ENCODE measurements around the gene ERCC4. TPM values are rescaled to one million over a fixed set of nuclear protein-coding genes. Genes with fewer than 3 reads are reported as not detected.

Gene ERCC4
- total RNA-seq, 2 experiments from 2014 or later, result 11.0 to 14.1 TPM

DNA sequence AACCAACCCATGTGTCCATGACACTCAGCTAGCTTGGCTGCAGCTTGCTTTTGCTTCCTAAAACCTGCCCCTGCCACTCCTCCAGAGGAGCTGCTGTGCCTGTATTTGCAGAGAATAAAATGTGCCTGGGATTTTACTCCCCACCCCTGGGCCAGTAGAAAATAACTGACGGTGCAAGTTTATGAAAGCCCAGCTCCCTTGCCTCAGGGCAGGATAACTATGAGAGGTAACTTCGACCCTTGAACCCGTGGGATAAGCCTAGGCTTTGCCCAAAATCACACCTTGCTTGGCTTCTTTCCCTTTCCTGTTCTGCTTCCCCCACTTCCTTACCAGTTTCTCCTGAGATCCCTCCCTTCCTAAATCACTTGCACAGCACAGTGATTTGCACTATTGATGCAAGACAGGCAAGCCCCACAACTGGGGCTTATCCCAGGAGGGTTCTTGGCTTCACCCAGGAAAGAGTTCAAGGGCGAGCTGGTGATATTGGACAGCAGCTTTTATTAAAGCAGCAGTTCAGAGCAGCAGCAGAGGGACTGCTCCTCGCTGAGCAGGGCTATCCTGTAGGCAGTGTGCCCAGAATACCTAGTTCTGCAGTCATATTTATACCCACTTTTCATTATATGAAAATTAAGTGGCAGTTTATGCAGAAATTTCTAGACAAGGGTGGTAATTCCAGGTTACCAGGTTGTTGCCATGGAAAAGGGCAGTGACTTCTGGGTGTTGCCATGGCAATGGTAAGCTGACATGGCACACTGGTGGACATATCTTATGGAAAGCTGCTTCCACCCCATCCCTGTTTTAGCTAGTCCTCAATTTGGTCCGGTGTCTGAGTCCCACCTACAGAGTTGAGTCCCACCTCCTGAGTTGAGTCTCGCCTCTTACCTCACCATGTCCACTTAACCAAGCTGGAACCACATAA lies 6.3 kb upstream of the ERCC4 start:
- CTCF ChIA-PET, result interaction anchor here (1.4 kb wide), 1 partner anchor 10 kb away, joined by 4 read pairs; no protein-coding TSS in a partner anchor

GRCh38 chr16:13915033-13915635 lies 4.8 kb upstream of the ERCC4 start:
- CTCF ChIA-PET, result no interaction called here
- Mint-ChIP-seq H3K4me1 (ENCODE audit: low read depth) (peaks cover 5% of the 10 kb centered on the region), H3K27me3 (no peaks in the 10 kb centered on the region), H3K9me3 (peaks cover 4% of the 10 kb centered on the region), H3K27ac (no peak overlapping the region), H3K4me3 (no peak overlapping the region), H3K36me3 (no peaks in the 10 kb centered on the region)
- no peak for DNase-seq
- POLR2A ChIA-PET, result no interaction called here
- intact Hi-C loops (cut with micrococcal nuclease), result no loop called here

More for the DNA sequence above, 6.3 kb upstream of the ERCC4 start:
- H3K36me3 Mint-ChIP-seq, result no peaks in the 10 kb centered on the region
- H3K4me3 Mint-ChIP-seq, result no peak overlapping the region
- no peaks in the 10 kb centered on the region for H3K4me1 Mint-ChIP-seq (ENCODE audit: low read depth)
- peaks cover 4% of the 10 kb centered on the region for H3K9me3 Mint-ChIP-seq
- peaks cover 3% of the 10 kb centered on the region for H3K27me3 Mint-ChIP-seq
- DNase-seq, result no peak
- H3K27ac Mint-ChIP-seq, result no peak overlapping the region
- intact Hi-C loops (cut with micrococcal nuclease), result no loop called here
- POLR2A ChIA-PET, result interaction anchor here (0.6 kb wide), 1 partner anchor 747 kb away, joined by 5 read pairs; no protein-coding TSS in a partner anchor

GRCh38 chr16:13919330-13919682 lies 648 bp upstream of the ERCC4 start:
- Mint-ChIP-seq H3K4me1 (ENCODE audit: low read depth) (peaks cover 21% of the 10 kb centered on the region), H3K36me3 (peaks cover 4% of the 10 kb centered on the region), H3K4me3 (peak overlapping the region; percentile 92), H3K9me3 (no peaks in the 10 kb centered on the region), H3K27ac (peak overlapping the region; percentile 53), H3K27me3 (no peaks in the 10 kb centered on the region)
- DNase-seq, result no peak
- ChIA-PET POLR2A (interaction anchor here (1.4 kb wide), 1 partner anchor 367 kb away, joined by 3 read pairs; no protein-coding TSS in a partner anchor), CTCF (interaction anchor here (0.6 to 2.6 kb wide), 44 partner anchors 8 to 1824 kb away, joined by 3 to 26 read pairs (median 4); partner anchors contain the start of gene MRTFB)
- intact Hi-C loops (cut with micrococcal nuclease), result loop anchor here (1.0 to 2.0 kb wide), 2 partner anchors 53 to 151 kb away; partner anchors contain the start of gene MRTFB

GRCh38 chr16:13920510-13920818 lies 510 bp downstream of the ERCC4 start:
- H3K4me1 Mint-ChIP-seq (ENCODE audit: low read depth), result peaks cover 21% of the 10 kb centered on the region
- POLR2A ChIA-PET, result interaction anchor here (1.4 kb wide), 1 partner anchor 366 kb away, joined by 3 read pairs; no protein-coding TSS in a partner anchor

DNA sequence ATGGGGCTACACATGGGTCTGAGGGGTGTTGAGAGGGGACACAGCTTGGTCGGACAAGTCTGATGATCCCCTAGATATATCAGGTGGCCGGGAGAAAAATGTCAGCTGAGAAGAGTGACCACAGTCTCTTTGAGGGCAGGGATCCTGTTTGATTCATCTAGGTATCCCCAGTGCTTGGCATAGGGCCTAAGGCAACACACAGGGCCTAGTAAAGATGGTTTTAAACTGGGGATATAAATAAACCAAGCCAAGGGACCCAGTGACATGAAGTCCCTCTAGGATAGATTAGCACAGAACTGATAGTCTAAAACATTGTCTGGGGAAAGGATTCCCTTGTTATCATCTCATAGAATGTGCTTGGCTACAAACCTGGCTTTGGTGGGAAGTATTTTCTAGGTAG lies 1.4 kb downstream of the ERCC4 start:
- ChIA-PET CTCF (interaction anchor here (2.2 to 3.9 kb wide), 2 partner anchors 329 to 606 kb away, joined by 10 to 24 read pairs; no protein-coding TSS in a partner anchor), POLR2A (no interaction called here)
- Mint-ChIP-seq H3K27ac (peak overlapping the region; percentile 10), H3K36me3 (peaks cover 11% of the 10 kb centered on the region), H3K27me3 (no peaks in the 10 kb centered on the region), H3K4me1 (ENCODE audit: low read depth) (peaks cover 21% of the 10 kb centered on the region), H3K9me3 (no peaks in the 10 kb centered on the region), H3K4me3 (peak overlapping the region; percentile 92)
- DNase-seq, result no peak
- intact Hi-C loops (cut with micrococcal nuclease), result loop anchor here (2.0 to 5.0 kb wide), 2 partner anchors 35 to 326 kb away; no protein-coding TSS in a partner anchor

More at GRCh38 chr16:13920510-13920818, 510 bp downstream of the ERCC4 start:
- Mint-ChIP-seq H3K27ac (peak overlapping the region; percentile 53), H3K36me3 (peaks cover 4% of the 10 kb centered on the region), H3K9me3 (no peaks in the 10 kb centered on the region), H3K4me3 (peak overlapping the region; percentile 92), H3K27me3 (no peaks in the 10 kb centered on the region)
- no peak for DNase-seq
- CTCF ChIA-PET, result interaction anchor here (0.6 to 2.6 kb wide), 29 partner anchors 8 to 608 kb away, joined by 3 to 26 read pairs (median 4); partner anchors contain the start of gene MRTFB
- intact Hi-C loops (cut with micrococcal nuclease), result loop anchor here (1.0 to 5.0 kb wide), 4 partner anchors 36 to 712 kb away; partner anchors contain the start of gene BFAR

GRCh38 chr16:13923703-13924298 lies 3.8 kb downstream of the ERCC4 start:
- Mint-ChIP-seq H3K4me1 (ENCODE audit: low read depth) (peaks cover 21% of the 10 kb centered on the region), H3K27me3 (no peaks in the 10 kb centered on the region), H3K27ac (no peak overlapping the region), H3K9me3 (no peaks in the 10 kb centered on the region), H3K4me3 (no peak overlapping the region), H3K36me3 (peaks cover 17% of the 10 kb centered on the region)
- no peak for DNase-seq
- ChIA-PET CTCF (interaction anchor here (0.6 to 3.9 kb wide), 36 partner anchors 10 to 706 kb away, joined by 3 to 37 read pairs (median 4); partner anchors contain the start of gene PARN), POLR2A (no interaction called here)
- intact Hi-C loops (cut with micrococcal nuclease), result loop anchor here (1.0 to 5.0 kb wide), 2 partner anchors 324 to 606 kb away; no protein-coding TSS in a partner anchor

GRCh38 chr16:13926464-13926863 lies 6.5 kb downstream of the ERCC4 start:
- H3K36me3 Mint-ChIP-seq, result peaks cover 17% of the 10 kb centered on the region
- no peak overlapping the region for H3K27ac Mint-ChIP-seq
- CTCF ChIA-PET, result no interaction called here
- DNase-seq, result no peak
- no peaks in the 10 kb centered on the region for H3K27me3 Mint-ChIP-seq
- peaks cover 4% of the 10 kb centered on the region for H3K4me1 Mint-ChIP-seq (ENCODE audit: low read depth)
- intact Hi-C loops (cut with micrococcal nuclease), result no loop called here
- no peak overlapping the region for H3K4me3 Mint-ChIP-seq
- POLR2A ChIA-PET, result no interaction called here
- H3K9me3 Mint-ChIP-seq, result no peaks in the 10 kb centered on the region

- DNase-seq, result no peak
- H3K4me3 Mint-ChIP-seq, result no peak overlapping the region
- intact Hi-C loops (cut with micrococcal nuclease), result no loop called here
- H3K27me3 Mint-ChIP-seq, result no peaks in the 10 kb centered on the region
- peaks cover 4% of the 10 kb centered on the region for H3K4me1 Mint-ChIP-seq (ENCODE audit: low read depth)
- no peaks in the 10 kb centered on the region for H3K9me3 Mint-ChIP-seq
- no peak overlapping the region for H3K27ac Mint-ChIP-seq
- ChIA-PET POLR2A (no interaction called here), CTCF (no interaction called here)
- H3K36me3 Mint-ChIP-seq, result peaks cover 17% of the 10 kb centered on the region
Measured at GRCh38 chr16:13926891-13927290, 6.9 kb downstream of the ERCC4 start.

DNA sequence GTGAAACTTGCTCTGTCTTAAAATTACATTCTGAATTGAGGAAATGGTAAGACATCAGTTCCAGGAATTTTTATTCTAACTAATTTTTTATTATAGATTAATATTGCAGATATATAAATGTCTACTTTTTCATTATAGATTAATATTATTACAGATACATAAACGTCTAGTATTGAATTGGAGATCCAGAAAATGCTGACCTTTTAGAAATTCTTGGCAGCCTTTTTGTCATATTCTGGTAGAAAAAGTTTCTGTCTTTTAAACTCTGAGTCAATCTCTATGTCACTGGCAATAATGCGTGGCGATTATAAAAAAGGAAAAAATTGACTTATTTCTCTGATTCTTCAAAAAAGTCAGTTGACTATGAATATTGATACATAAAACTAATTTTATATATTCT lies 8.7 kb downstream of the ERCC4 start:
- H3K9me3 Mint-ChIP-seq, result no peaks in the 10 kb centered on the region
- intact Hi-C loops (cut with micrococcal nuclease), result no loop called here
- POLR2A ChIA-PET, result no interaction called here
- peaks cover 17% of the 10 kb centered on the region for H3K36me3 Mint-ChIP-seq
- no peak overlapping the region for H3K27ac Mint-ChIP-seq
- no peak for DNase-seq
- H3K27me3 Mint-ChIP-seq, result no peaks in the 10 kb centered on the region
- CTCF ChIA-PET, result interaction anchor here (1.4 kb wide), 1 partner anchor 9 kb away, joined by 4 read pairs; the partner anchor contains the start of gene ERCC4
- peaks cover 4% of the 10 kb centered on the region for H3K4me1 Mint-ChIP-seq (ENCODE audit: low read depth)
- no peak overlapping the region for H3K4me3 Mint-ChIP-seq

- CTCF ChIA-PET, result interaction anchor here (1.2 kb wide), 1 partner anchor 22 kb away, joined by 3 read pairs; no protein-coding TSS in a partner anchor
- no peaks in the 10 kb centered on the region for H3K9me3 Mint-ChIP-seq
- H3K4me1 Mint-ChIP-seq (ENCODE audit: low read depth), result peaks cover 6% of the 10 kb centered on the region
- no peak overlapping the region for H3K27ac Mint-ChIP-seq
- POLR2A ChIA-PET, result no interaction called here
- intact Hi-C loops (cut with micrococcal nuclease), result no loop called here
- peaks cover 30% of the 10 kb centered on the region for H3K36me3 Mint-ChIP-seq
- no peak overlapping the region for H3K4me3 Mint-ChIP-seq
- DNase-seq, result no peak
- no peaks in the 10 kb centered on the region for H3K27me3 Mint-ChIP-seq
Measured at GRCh38 chr16:13931845-13932244, 11.9 kb downstream of the ERCC4 start.

- POLR2A ChIA-PET, result no interaction called here
- H3K27ac Mint-ChIP-seq, result no peak overlapping the region
- intact Hi-C loops (cut with micrococcal nuclease), result loop anchor here (5.0 kb wide), 1 partner anchor 137 kb away; the partner anchor contains the start of gene MRTFB
- peaks cover 35% of the 10 kb centered on the region for H3K36me3 Mint-ChIP-seq
- H3K9me3 Mint-ChIP-seq, result no peaks in the 10 kb centered on the region
- H3K27me3 Mint-ChIP-seq, result no peaks in the 10 kb centered on the region
- no peak overlapping the region for H3K4me3 Mint-ChIP-seq
- DNase-seq, result peak; percentile 23
- CTCF ChIA-PET, result interaction anchor here (0.8 to 5.8 kb wide), 4 partner anchors 12 to 670 kb away, joined by 3 to 37 read pairs (median 10); partner anchors contain the start of gene ERCC4
- H3K4me1 Mint-ChIP-seq (ENCODE audit: low read depth), result peaks cover 15% of the 10 kb centered on the region
Measured at GRCh38 chr16:13935408-13935807, 15.5 kb downstream of the ERCC4 start.
